Frontal cortex (tissue), 4 donors: ENCODE data around the gene HOXD13. TPM values are rescaled to one million over a fixed set of nuclear protein-coding genes. Genes with fewer than 3 reads are reported as not detected.

ENCODE experiments used
- DNase-seq, 2 donors: peaks; one replicate each; pipeline ENCODE4 v3.0.0; 2012; ENCODE audit warnings: low spot score in 2 of 2
- FAIRE-seq: peaks from 2 replicates; lab custom pipeline; 2012; peaks lifted over from hg19 to GRCh38; lab: Jason Lieb, UNC
- total RNA-seq: library from RNA; depleted of rRNA; stranded (reverse); fragments of >200 nt; gene quantifications from one replicate; pipeline ENCODE4 v1.2.3, GENCODE V29; 2014
- donor health status: control.
- donor health status: control.
- donor health status: control.

HOXD13 gene
- total RNA-seq, 1 donor from 2014 or later: not detected

DNA sequence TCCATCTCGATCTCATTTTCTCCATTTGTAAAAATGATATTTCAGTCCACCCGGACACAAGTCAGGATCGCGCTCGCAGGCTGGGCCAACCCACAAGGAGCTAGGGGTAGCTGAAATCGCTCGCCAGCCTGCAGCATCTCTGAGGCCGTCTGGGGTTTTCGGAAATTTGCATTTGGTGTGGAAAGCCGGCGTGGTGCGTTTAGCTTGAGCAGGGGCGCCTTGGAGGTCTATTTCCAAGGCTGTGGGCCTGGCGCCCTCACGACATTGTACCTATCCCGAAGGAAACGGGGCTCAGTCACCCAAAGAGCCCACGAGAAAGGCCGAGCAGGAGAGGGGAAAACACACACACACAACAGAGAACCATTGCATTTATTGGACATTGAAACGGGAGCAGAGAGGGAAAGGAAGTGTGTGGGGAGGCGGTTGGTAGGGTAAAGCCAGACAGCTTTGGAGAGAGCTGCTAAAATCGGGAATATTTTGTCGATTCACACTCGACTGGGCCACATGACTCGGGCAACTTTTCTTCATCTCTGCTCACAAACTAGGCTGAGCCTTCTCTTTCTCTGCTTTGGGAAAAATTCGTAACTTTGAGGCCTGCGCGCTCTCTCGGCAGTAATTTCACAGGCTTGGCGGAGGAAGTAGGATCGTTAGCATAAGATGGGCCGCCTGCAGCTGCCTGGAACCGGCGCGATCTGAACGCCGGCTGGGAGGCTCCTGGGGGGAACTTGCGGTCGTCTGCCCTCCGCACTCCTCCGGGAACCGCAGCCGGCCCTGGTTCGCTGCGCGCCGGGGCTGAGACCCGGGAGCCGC is 35.9 kb downstream of the HOXD13 start:
- DNase-seq (no peak), FAIRE-seq (no peak)

DNA sequence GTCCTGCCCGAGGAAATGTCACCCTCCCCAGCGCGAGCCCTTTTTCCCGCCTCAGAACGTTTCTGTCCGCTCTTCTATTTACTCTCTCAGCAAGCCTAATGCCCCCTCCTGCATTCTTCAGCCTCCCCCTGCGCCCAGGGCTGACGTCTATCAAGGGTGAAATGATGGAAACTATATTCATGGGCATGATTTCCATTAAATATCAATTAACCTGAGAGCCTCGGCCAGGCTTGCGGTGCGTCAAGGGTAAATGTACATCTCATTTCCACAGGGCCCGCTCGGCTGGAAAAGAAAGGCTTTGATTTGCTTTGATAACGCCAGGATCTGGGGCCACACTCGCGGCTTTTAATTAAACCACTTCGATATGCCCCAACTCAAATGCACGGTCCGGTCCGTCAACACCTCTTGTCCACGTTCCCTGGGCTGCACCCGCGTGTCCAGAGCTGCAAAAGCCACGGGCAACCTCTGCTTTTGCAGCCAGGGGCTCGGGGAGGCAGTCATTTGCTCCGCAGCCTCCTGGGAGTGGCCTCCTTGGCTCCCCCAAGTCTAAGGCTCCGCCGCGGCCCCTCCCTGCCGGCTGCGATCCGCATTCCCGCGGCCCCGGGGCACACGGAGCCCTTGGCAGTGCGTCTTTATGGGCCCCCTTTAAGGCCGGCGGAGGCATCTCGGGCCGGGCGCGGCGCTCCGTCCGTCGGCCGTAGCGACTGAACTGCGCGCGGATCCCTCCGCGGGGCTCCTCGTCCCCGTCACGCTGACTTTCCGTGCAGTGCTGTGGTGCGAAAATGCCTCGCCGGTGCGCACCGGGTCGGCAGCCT is 36.7 kb downstream of the HOXD13 start, which contains the start of gene HOXD8:
Gene HOXD8, plus strand, starts transcription at position 724 of the 815 bp plus-strand sequence. CDS start 662 bp downstream, outside the sequence.
- no peak for DNase-seq
- no peak for FAIRE-seq

DNA sequence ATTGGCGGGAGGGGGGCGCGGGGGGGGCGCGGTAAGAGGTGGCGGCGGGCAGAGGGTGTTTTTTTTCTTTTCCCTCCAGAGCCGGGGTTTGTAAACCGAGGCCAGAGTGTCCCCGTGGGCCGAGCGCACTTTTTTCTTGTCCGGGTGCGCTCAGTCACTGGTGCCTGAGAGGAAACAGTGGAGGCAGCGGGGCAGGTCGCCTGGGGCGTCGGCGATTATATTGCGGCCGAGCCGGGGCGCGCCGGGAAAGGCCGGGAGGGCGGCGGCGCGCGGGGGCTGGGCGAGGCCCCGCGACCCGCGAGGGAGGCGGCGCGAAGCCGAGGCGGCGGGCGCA is 37.3 kb downstream of the HOXD13 start:
- DNase-seq (no peak), FAIRE-seq (no peak)

DNA sequence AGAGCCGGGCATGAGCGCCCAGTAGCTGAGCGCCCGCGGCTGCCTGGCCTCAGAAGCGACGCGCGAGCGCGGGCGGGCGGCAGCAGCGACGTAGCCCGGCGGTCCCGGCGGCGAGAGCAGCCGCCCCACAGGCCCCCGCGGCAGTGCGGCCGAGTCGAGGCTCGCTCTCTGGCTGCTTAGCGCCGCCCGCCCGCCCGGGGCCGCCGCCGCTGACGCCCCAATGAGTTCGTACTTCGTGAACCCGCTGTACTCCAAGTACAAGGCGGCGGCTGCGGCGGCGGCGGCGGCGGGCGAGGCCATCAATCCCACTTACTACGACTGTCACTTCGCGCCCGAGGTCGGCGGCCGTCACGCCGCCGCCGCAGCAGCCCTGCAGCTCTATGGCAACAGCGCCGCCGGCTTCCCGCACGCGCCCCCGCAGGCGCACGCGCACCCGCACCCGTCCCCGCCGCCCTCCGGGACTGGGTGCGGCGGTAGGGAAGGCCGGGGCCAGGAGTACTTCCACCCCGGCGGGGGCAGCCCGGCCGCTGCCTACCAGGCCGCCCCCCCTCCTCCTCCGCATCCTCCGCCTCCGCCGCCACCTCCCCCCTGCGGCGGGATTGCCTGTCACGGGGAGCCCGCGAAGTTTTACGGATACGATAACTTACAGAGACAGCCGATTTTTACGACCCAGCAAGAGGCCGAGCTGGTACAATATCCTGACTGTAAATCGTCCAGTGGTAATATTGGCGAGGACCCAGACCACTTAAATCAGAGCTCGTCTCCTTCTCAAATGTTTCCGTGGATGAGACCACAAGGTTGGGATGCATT is 37.8 kb downstream of the HOXD13 start:
- FAIRE-seq (no peak), DNase-seq (no peak)

DNA sequence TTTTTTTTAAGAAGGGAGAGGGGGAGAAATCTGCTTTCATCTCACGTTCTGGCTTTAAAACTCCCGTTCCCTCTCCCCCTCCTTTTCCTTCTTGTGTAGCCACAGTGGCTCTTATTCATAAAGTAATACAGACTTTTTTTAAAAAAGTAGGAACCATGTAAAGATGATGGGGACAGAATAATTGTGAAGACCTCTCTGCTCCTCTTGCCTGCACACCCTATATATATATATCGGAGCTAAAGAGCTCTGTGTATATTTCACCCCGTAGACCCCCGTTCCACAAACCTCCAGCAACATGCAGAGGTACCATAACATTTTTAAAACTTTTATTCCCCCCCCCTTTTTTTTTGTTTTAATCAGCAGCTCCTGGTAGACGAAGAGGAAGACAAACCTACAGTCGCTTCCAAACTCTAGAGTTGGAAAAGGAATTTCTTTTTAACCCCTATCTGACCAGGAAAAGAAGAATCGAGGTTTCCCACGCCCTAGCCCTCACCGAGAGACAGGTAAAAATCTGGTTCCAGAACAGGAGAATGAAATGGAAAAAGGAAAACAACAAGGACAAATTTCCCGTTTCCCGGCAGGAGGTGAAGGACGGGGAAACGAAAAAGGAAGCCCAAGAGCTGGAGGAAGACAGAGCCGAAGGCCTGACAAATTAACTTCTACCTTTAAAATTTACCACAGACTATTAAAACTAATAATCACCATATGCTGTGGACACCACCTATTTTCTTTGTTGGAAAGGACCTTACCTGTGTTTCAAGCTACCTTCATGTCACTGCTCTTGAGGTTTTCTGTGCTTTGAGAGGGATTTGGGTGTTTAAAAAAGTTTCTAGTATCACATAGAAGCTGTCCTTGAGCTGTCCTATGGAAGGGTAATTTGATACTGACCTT is 38.7 kb downstream of the HOXD13 start:
- FAIRE-seq (no peak), DNase-seq (no peak)

DNA sequence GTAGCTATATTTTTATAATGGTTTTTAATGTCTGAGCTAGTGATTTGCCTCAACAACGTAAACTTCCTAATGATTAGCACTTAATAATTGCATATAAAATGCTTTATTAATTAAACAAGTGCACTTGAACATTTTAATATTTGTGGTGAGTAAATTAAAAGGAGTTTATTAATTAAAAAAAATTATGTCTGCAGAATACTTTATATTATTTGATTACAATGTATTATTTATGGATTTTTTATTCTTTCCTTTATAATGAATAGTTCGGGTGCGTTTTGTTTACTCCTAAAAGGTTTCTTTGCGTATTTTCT is 39.3 kb downstream of the HOXD13 start:
- no peak for DNase-seq
- no peak for FAIRE-seq

DNA sequence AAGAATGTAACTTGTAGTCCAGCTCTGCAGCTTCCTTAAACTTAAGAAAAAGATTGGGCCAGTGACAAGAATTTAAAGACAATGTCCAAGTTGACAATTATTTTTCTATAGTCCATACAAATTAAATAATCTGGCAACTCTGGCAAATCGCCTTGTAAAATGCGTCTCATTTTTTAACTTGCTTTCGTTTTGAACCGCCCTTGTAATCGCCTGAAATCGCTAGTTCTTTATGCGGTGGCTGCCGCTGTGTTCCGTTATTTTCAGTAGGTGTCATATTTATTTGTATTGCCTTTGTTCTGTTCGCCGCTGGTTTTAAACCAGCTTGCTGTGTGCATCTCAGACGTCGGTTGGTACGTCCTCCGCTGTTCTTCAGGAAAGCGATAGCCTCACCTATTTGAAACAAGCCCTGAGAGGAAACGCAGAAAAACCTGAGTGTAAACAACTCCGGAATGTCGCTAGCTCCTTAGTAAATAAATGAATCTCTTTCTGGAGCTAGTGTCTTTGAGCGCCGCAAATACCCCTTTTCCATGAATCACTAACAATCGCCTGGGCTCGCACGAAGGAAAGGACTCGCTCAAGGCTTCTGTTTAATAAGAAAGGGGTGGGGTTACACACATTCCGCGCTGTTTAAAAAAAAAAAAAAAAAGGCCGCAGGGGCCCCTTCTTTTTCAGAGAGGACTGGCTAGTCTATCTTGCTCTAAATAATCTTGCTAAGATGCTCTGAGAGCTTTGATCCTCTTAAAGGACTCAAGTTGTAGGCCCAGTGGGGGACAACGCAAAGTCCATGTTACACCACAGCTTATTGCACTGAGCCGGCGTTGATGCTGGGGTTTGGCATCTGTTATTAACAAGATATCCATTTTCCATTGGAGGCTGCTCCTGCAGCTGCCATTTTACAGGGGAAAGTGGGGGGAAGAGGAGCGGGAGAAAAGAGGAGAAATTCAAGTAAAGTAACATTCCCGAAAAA is 40.0 kb downstream of the HOXD13 start:
- FAIRE-seq (no peak), DNase-seq (no peak)

DNA sequence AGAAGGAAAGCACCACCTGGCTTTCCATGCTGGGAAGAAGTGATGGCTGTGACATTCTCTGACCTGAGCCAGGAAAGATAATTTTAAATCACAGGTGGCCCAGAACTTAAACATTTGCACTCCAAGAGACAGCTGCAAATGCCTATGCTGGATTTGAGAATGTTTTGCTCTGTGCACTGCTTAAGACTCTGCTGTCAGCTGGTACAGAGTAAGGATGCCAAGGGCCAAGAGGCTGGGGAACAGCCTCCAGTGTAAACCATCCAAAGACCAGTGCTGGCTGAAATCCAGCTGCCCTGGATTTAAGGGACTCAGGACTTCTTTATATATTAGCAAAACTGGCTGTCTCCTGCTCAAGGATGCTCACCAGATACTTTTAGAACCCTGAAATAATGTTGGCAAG is 40.9 kb downstream of the HOXD13 start:
- FAIRE-seq: no peak
- DNase-seq: no peak

DNA sequence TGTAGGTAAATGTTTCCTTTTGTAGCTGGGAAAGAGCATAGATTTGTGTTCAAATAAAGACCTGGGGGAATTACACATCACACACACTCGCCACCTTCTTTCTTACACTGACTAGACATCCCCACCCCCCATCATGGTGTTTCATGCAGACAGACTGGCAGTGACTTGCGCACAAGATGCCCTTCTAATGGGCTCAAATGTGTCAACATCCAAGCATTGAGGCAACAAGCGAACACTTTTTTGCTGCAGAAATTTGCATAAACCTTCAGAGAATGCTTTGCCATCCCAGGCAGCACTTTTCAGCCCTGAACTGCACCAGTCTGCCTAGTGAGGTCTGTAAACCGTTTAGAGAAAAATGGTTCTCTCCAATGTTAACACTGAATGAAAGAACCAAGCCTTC is 41.5 kb downstream of the HOXD13 start:
- FAIRE-seq (no peak), DNase-seq (no peak)

DNA sequence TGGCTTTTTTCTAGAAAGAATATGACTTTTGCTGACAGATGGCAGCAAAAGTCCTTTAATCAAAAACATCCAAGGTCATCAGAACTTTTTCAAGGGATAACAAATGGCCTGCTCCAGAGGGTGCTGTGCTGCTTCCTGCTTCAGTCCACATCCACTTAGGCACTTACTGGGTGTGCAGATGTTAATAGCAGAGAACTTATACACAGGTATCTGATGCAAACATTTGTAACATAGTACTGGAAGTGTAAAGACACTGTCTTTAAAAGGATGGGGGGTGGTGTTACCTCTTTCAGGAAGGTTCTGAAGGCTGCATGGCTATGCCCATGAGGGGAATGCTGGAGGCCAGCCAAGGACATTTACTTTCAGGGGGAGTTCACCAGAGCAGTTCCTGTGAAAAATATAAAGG is 42.5 kb downstream of the HOXD13 start:
- no peak for FAIRE-seq
- no peak for DNase-seq

DNA sequence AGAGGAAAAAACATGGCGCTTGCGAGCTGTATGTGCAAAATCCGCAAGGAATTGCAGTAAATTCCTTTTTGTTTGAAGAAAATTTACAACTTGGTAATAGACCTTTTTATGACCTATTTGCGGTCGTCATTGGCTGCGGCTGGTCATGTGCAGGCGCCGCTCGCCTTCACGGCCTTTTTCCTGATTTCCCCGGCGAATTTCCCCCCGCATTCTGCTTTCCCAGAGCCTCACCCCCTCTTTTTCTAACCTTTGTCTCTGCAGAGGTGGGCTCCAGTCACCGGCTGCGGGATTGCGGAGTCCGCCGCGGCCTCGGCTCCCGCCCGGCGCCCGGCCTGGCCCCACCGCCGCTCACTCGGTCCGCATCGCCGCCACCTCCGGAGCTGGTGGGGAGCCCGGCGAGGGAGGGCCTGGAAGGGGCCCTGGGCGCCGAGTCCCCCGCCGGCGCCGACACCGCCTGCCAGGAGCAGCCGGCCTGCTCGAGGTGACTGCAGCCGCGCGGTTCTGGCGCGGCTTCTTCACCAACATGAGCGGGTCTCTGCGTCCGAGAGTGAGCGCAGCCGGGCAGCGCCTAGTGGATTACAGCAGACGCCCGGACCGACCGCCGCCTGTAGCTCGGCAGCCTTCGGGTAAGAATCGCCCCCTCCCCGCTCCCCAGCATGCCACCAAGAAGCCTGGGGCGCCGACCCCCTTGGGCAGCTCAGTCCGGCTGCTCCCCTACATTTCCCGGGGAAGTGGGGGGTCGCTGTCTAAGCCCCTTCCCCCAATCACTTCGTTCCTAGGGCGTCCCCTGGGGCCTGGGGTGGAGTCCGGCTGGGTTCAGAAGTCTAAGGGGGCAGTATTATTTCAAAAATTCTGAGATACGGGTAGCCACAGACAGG is 44.1 kb downstream of the HOXD13 start:
- no peak for DNase-seq

DNA sequence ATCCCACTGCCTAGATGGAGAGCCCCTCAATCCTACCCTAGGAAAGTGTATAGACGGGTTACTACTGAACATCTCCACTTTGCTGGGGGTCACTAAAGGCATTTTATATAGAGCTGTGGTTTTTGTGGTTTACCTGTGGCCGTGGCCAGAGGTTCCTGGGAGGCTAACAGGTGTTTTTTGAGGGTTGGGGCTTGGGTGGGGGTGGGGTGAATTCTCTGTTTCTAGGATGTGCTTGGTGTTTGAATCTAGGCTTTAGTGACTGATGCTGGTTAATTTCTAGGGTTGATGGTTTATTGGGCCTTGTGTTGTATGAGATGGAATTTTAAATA is 44.7 kb downstream of the HOXD13 start:
- DNase-seq (no peak), FAIRE-seq (no peak)

More for the DNA sequence above, 44.1 kb downstream of the HOXD13 start:
- no peak for FAIRE-seq

DNA sequence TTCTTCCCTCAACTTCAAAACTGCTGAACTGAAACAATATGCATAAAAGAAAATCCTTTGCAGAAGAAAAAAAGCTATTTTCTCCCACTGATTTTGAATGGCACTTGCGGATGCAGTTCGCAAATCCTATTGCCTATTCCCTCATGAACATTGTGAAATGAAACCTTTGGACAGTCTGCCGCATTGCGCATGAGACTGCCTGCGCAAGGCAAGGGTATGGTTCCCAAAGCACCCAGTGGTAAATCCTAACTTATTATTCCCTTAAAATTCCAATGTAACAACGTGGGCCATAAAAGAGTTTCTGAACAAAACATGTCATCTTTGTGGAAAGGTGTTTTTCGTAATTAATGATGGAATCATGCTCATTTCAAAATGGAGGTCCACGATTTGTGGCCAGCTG is 45.4 kb downstream of the HOXD13 start:
- FAIRE-seq: no peak
- DNase-seq: no peak

DNA sequence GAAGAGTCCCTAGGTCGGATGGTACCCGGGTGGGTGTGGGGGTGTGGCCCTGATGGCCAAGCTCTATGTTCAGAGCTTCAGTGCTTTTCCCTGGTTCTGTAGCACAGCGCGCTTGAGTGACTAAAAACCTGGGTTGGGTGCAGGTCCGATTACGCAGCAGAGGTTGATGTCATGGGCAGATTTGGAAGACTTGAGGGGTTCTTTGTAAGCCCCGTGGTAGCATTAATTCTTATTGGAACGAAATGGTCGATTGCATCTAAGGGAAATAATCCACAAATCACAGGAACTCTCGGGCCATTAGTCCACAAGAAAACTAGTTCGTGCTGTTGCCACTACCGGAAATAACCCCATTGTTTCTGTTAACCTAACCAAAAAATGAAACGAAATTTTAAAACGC is 46.0 kb downstream of the HOXD13 start:
- no peak for DNase-seq
- FAIRE-seq: no peak

DNA sequence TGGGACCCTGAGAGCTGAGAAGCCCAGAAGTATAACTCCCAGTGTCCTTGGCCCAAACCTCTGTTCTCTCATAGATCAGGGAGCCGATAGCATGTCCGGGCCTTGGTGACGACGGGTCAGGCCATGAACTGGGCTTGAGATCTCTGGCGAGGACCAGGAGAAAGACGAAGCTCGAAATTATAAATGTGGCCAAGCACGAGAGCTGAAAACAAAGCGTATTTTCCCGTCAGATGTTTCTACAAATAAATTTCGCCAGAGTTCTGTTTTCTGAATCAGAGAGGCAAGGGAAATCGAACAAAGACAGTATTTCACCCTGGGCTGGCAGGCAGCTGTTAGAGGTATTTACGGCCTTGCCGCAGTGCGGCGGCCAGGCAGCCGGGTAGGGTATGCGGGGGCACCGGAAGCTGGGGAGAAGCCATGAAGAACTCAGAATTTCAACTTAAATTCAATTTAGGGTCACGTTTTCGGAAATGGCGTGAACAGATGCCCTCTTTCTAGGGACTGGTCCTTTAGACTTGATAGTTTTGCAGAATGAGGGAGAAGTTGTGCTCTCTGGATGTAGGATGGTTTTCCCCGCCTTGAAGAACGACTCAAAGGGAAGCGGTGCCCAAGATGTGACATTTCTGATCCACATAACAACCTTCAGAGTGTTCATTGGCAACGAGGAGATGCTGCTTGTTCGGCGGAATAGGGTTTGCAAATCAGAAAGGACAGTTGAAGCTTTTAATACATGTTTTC is 46.6 kb downstream of the HOXD13 start:
- FAIRE-seq (no peak), DNase-seq (no peak)

DNA sequence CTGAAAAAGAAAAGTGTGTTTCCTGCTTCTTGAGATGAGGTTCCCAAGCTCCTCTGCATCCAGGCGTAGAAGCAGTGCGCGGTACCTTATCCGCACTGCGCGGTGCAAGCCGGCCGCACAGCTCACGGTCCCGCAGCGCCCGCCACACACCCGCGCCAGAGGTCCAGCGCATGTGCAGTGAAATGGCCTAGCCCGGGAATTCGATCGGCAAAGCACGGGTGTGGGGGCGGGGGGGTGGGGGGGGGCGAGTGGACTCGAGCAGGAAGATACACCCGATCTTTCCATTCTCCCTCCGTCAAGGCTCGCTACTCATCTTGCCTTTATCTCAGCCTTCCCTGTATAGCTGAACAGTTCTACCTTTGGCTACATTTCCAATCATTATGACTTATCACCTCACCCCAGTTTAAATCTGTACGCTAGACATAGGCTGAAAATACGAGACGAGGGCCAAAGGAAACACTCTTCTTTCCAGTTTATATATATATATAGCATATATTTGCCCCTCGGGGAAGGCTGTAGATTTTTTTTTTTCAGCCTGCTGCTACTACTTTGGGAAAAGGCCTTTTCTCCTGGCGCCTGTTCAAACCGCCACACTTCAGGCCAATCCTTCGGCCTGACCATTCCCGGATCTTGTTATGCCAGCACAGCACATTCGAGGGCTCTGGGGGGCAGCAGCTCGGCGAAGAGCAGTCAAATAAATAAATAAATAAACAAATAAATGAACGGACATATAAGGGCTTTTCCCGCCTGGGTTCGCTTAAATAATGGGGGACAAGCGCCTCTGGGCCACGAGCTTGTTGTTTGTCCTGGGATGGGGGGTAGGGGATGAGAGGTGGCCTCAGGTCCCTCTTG is 47.4 kb downstream of the HOXD13 start:
- no peak for DNase-seq
- FAIRE-seq: no peak
